NCI-H82 treated with DMSO at 0.1 percent for 48 hours (cell line): Measurements from ENCODE around the gene KCNE2.
"Not testable (repeated sequence)": the region's sequence is repeated elsewhere in the genome, so short reads cannot be mapped to it uniquely, and the experiment has no call there.

Source experiments
- DNase-seq: peaks from one replicate; lab custom pipeline; 2025; ENCODE audit not compliant: unreplicated experiment; lab: John Stamatoyannopoulos, UW

KCNE2 gene

GRCh38 chr21:34406102-34406501 lies 42.3 kb downstream of the KCNE2 start:
- DNase-seq: not testable (repeated sequence)

GRCh38 chr21:34406676-34407075 lies 42.9 kb downstream of the KCNE2 start:
- not testable (repeated sequence) for DNase-seq

- not testable (repeated sequence) for DNase-seq
Observed at GRCh38 chr21:34407294-34407693, 43.5 kb downstream of the KCNE2 start.

- not testable (repeated sequence) for DNase-seq
Observed at GRCh38 chr21:34417448-34418077, 53.8 kb downstream of the KCNE2 start.
